Stimulated activated CD8-positive, alpha-beta memory T cell treated with anti-CD3 and anti-CD28 coated beads, Interleukin-7, amount 100 ng/mL, for 1 hour (primary cell): Measurements from ENCODE around the gene N4BP2.
"Not testable (repeated sequence)": the region's sequence is repeated elsewhere in the genome, so short reads cannot be mapped to it uniquely, and the experiment has no call there.

ENCODE experiments used
- DNase-seq, 2 donors: peaks; one replicate each; pipeline ENCODE4 v3.0.0-alpha.2; 2020; ENCODE audit warnings: low read depth in 2 of 2

The N4BP2 gene

GRCh38 chr4:40056716-40057585 is at the start of gene N4BP2:
N4BP2 (plus strand) TSS chr4:40056850; CDS start chr4:40097341, 40,491 bp downstream.
- peak; percentile 40 to 41 for DNase-seq

GRCh38 chr4:40016007-40016406 is 40.6 kb upstream of the N4BP2 start:
- DNase-seq = no peak

GRCh38 chr4:40020221-40020620 is 36.4 kb upstream of the N4BP2 start:
- no peak for DNase-seq

- not testable (repeated sequence) for DNase-seq
Measured at GRCh38 chr4:40021116-40021515, 35.5 kb upstream of the N4BP2 start.

- not testable (repeated sequence) for DNase-seq
Measured at GRCh38 chr4:40024049-40024448, 32.6 kb upstream of the N4BP2 start.

GRCh38 chr4:40032785-40033184 is 23.9 kb upstream of the N4BP2 start:
- DNase-seq = no peak

GRCh38 chr4:40033613-40034012 is 23.0 kb upstream of the N4BP2 start:
- no peak for DNase-seq

- no peak for DNase-seq
Measured at GRCh38 chr4:40038977-40039376, 17.7 kb upstream of the N4BP2 start.

- no peak for DNase-seq
Measured at GRCh38 chr4:40040908-40041307, 15.7 kb upstream of the N4BP2 start.

GRCh38 chr4:40043786-40044185 is 12.9 kb upstream of the N4BP2 start:
- DNase-seq = no peak

- DNase-seq = no peak
Measured at GRCh38 chr4:40046311-40046980, 10.2 kb upstream of the N4BP2 start.

- no peak for DNase-seq
Measured at GRCh38 chr4:40053161-40053560, 3.5 kb upstream of the N4BP2 start.

- peak; percentile 19 to 37 for DNase-seq
Measured at GRCh38 chr4:40055511-40055862, 1.2 kb upstream of the N4BP2 start.

- DNase-seq = peak; percentile 9 to 20
Measured at GRCh38 chr4:40055863-40056715, 561 bp upstream of the N4BP2 start.

- DNase-seq = peak; percentile 20 to 28
Measured at GRCh38 chr4:40057586-40058091, 989 bp downstream of the N4BP2 start.

GRCh38 chr4:40058121-40058520 is 1.5 kb downstream of the N4BP2 start:
- no peak for DNase-seq

GRCh38 chr4:40058854-40059253 is 2.2 kb downstream of the N4BP2 start:
- no peak for DNase-seq

GRCh38 chr4:40059362-40059761 is 2.7 kb downstream of the N4BP2 start:
- no peak for DNase-seq

- no peak for DNase-seq
Measured at GRCh38 chr4:40065010-40065409, 8.4 kb downstream of the N4BP2 start.

- DNase-seq = no peak
Measured at GRCh38 chr4:40066651-40067050, 10.0 kb downstream of the N4BP2 start.

- DNase-seq = no peak
Measured at GRCh38 chr4:40070387-40070786, 13.7 kb downstream of the N4BP2 start.

GRCh38 chr4:40086421-40086820 is 29.8 kb downstream of the N4BP2 start:
- no peak for DNase-seq
